GM23338 (cell line): ENCODE data around the gene TMEM174.
"Not testable (repeated sequence)": the region's sequence is repeated elsewhere in the genome, so short reads cannot be mapped to it uniquely, and the experiment has no call there.

Experiments
- CTCF ChIP-seq, 2 experiments: fragments of 200-600 bp in 1 of 2; sonication (generic) in 1 of 2; conservative IDR thresholded peaks; 2 replicates each; pipeline versions ENCODE4 v1.5.1 to v1.6.1; 2016 to 2017; ENCODE audit warnings: antibody characterized with exemption in 2 of 2, low read depth in 2 of 2, mild to moderate bottlenecking in 2 of 2, moderate library complexity in 1 of 2
- ETS1 ChIP-seq: IDR thresholded peaks from 2 replicates; pipeline ENCODE4 v1.6.1; 2016; ENCODE audit warnings: antibody characterized with exemption
- EZH2 ChIP-seq: fragments of 200-600 bp; sonication (generic); IDR thresholded peaks from one replicate; pipeline ENCODE4 v1.8.0; 2017; ENCODE audit warnings: antibody characterized with exemption, mild to moderate bottlenecking, low read depth; ENCODE audit not compliant: unreplicated experiment
- EZH2phosphoT487 ChIP-seq: fragments of 200-600 bp; sonication (generic); IDR thresholded peaks from one replicate; pipeline ENCODE4 v1.8.1; 2018; ENCODE audit warnings: antibody characterized with exemption; ENCODE audit not compliant: unreplicated experiment
- JUNB ChIP-seq: IDR thresholded peaks from one replicate; pipeline ENCODE4 v1.6.1; 2016; ENCODE audit warnings: antibody characterized with exemption; ENCODE audit not compliant: unreplicated experiment
- POLR2AphosphoS5 ChIP-seq: IDR thresholded peaks from 2 replicates; pipeline ENCODE4 v1.6.1; 2016; ENCODE audit warnings: antibody characterized with exemption, low read depth
- REST ChIP-seq: IDR thresholded peaks from one replicate; pipeline ENCODE4 v1.6.1; 2018; ENCODE audit warnings: antibody characterized with exemption; ENCODE audit not compliant: unreplicated experiment
- STAT1 ChIP-seq: IDR thresholded peaks from one replicate; pipeline ENCODE4 v1.6.1; 2016; ENCODE audit warnings: antibody characterized with exemption; ENCODE audit not compliant: unreplicated experiment
- ZNF114 ChIP-seq: fragments of 250-450 bp; sonication (Bioruptor Pico); IDR thresholded peaks from 2 replicates; pipeline ENCODE4 v1.5.0; 2020; ENCODE audit warnings: mild to moderate bottlenecking, moderate library complexity
- ZNF331 ChIP-seq: fragments of 250-450 bp; sonication (Bioruptor Pico); IDR thresholded peaks from 2 replicates; pipeline ENCODE4 v1.5.0; 2020; ENCODE audit warnings: low read depth, mild to moderate bottlenecking, moderate library complexity
- ZNF462 ChIP-seq: fragments of 250-450 bp; sonication (Bioruptor Pico); IDR thresholded peaks from 2 replicates; pipeline ENCODE4 v1.5.0; 2020; ENCODE audit warnings: mild to moderate bottlenecking, moderate library complexity

GRCh38 chr5:73209075-73209474 is 36.1 kb downstream of the TMEM174 start:
- not testable (repeated sequence) for TF ChIP-seq CTCF (conservative IDR thresholded peaks at IDR 0.05; ENCODE audit: low read depth in 2 of 2); REST; EZH2; POLR2AphosphoS5; ZNF114 (CRISPR knock-in tag); EZH2phosphoT487; JUNB; ETS1; STAT1; ZNF331 (CRISPR knock-in tag); ZNF462 (CRISPR knock-in tag)
